Measurements from ENCODE around the gene MAMDC4. TPM values are rescaled to one million over a fixed set of nuclear protein-coding genes. Genes with fewer than 3 reads are reported as not detected.
A peak's percentile ranks its signal among the peaks of the same experiment; 100 is the strongest.

The MAMDC4 gene
- total RNA-seq, 1 donor from 2014 or later: 3.2 TPM

DNA sequence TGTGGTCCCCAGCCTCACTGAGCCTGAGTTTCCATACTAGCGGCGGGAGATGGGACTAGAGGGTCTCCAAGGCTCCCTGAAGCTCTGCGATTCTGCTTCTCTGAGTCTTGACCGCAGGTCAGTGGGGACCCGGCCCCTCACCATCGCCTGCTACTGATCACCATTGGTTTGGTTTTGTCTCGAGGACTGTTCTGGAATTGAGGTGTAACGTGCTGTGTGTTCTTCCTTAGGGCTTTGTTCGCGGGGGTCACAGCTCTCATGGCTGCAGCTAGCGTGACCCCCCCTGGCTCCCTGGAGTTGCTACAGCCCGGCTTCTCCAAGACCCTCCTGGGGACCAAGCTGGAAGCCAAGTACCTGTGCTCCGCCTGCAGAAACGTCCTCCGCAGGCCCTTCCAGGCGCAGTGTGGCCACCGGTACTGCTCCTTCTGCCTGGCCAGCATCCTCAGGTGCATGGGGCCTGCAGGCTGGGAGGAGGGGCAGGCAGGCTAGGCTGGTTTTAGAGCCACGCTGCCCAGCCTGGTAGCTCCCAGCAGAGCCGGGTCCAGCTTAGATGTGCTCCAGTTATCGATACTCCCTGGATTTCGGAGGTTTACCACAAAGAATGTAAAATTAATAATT is 46.4 kb downstream of the MAMDC4 start:
- intact Hi-C loops (cut with DNase I): no loop called here
- Histone ChIP-seq H3K4me1 (peaks cover 33% of the 10 kb centered on the region), H3K27ac (no peak overlapping the region), H3K4me3 (no peak overlapping the region), H3K27me3 (no peaks in the 10 kb centered on the region), H3K36me3 (peaks cover 0 to 19% of the 10 kb centered on the region in 2 donors), H3K9me3 (no peaks in the 10 kb centered on the region)
- DNase-seq (ENCODE audit: extremely low spot score in 2 of 2): no peak
- TF ChIP-seq POLR2AphosphoS5 (IDR thresholded peaks at IDR 0.05; ENCODE audit: insufficient read depth in 1 of 2, low read depth in 1 of 2): no peak
- no peak for TF ChIP-seq POLR2A (IDR thresholded peaks at IDR 0.05)
- TF ChIP-seq, protein P1, sequence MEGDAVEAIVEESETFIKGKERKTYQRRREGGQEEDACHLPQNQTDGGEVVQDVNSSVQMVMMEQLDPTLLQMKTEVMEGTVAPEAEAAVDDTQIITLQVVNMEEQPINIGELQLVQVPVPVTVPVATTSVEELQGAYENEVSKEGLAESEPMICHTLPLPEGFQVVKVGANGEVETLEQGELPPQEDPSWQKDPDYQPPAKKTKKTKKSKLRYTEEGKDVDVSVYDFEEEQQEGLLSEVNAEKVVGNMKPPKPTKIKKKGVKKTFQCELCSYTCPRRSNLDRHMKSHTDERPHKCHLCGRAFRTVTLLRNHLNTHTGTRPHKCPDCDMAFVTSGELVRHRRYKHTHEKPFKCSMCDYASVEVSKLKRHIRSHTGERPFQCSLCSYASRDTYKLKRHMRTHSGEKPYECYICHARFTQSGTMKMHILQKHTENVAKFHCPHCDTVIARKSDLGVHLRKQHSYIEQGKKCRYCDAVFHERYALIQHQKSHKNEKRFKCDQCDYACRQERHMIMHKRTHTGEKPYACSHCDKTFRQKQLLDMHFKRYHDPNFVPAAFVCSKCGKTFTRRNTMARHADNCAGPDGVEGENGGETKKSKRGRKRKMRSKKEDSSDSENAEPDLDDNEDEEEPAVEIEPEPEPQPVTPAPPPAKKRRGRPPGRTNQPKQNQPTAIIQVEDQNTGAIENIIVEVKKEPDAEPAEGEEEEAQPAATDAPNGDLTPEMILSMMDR (IDR thresholded peaks at IDR 0.05): no peak

DNA sequence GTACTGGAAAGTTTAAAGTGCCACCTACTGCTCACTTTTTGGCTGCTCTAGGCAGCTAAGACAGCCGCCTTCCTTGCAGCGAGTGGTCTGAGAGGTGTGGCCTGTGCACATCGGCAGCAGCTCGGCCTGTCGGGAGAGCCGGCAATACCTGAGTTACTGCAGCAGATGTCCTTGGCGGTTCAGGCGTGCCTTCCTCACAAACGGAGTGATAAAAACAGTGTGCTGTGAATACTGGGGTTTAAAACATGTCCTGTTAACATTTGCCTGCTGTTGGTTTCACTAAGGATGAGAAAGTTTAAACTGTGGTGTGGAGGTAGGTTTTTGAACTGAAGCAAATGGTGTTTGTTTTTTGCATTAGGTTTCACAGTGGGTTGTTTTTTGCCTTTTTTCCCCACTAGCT is 47.0 kb downstream of the MAMDC4 start:
- Histone ChIP-seq H3K4me3 (no peak overlapping the region), H3K27me3 (no peaks in the 10 kb centered on the region), H3K27ac (no peak overlapping the region), H3K36me3 (peaks cover 0 to 19% of the 10 kb centered on the region in 2 donors), H3K9me3 (no peaks in the 10 kb centered on the region), H3K4me1 (peaks cover 37% of the 10 kb centered on the region)
- TF ChIP-seq POLR2A (IDR thresholded peaks at IDR 0.05) (no peak), POLR2AphosphoS5 (IDR thresholded peaks at IDR 0.05; ENCODE audit: insufficient read depth in 1 of 2, low read depth in 1 of 2) (no peak)
- TF ChIP-seq, protein P1 (IDR thresholded peaks at IDR 0.05): no peak
- no peak for DNase-seq (ENCODE audit: extremely low spot score in 2 of 2)
- intact Hi-C loops (cut with DNase I): no loop called here

DNA sequence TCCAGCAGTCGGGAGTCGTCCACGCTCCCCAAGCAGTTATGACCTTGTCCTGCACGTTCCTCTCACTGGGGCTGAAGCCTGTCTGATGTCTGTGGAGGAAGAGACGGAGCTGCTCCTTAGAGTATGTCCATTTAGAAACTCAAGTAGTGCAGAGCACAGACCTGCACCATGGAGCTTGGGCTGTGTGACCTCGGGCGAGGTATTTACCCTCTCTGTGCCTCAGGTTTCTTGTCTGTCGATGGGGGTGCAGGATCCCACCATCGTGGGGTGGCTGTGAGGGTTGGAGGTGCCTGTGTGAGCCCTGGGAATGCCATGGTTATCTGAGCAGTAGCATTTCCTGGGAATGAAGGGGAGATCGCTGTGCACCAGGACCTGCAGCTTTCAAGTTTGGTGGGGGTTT is 48.4 kb downstream of the MAMDC4 start:
- peaks cover 37% of the 10 kb centered on the region for H3K4me1 ChIP-seq
- no peak for DNase-seq (ENCODE audit: extremely low spot score in 2 of 2)
- H3K36me3 ChIP-seq: peaks cover 0 to 19% of the 10 kb centered on the region in 2 donors
- H3K4me3 ChIP-seq: no peak overlapping the region
- no peaks in the 10 kb centered on the region for H3K9me3 ChIP-seq
- peak overlapping the region; percentile 77 for H3K27ac ChIP-seq
- TF ChIP-seq POLR2AphosphoS5 (IDR thresholded peaks at IDR 0.05; ENCODE audit: insufficient read depth in 1 of 2, low read depth in 1 of 2) (no peak), POLR2A (IDR thresholded peaks at IDR 0.05) (no peak)
- TF ChIP-seq, protein P1 (IDR thresholded peaks at IDR 0.05): no peak
- no peaks in the 10 kb centered on the region for H3K27me3 ChIP-seq
- intact Hi-C loops (cut with DNase I): no loop called here

DNA sequence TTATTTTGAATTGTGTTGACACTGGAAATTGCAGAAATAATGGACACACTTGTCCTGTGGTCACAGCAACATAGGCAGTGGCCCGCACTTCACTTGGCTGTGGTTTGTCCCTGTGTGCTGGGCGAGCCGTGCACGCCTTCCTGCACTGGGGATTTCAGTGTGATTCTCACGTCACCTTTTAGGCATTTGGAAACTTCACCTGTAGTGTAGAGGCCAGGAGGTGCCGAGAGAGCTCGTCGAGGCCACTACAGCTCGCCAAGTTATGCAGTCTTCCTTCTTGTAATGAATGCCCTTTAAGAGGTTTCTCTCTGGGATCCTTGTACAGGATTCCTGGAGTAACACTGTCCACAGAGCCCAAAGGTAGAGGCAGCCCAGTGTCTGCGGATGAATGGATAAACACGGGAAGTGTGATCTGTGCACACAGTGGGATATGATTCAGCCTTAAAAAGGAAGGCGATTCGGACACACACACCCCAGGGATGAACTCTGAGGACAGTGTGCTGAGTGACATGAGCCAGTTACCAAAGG is 48.9 kb downstream of the MAMDC4 start:
- peaks cover 0 to 19% of the 10 kb centered on the region in 2 donors for H3K36me3 ChIP-seq

More for the DNA sequence above, 48.9 kb downstream of the MAMDC4 start:
- no peaks in the 10 kb centered on the region for H3K9me3 ChIP-seq
- H3K27ac ChIP-seq: peak overlapping the region; percentile 77
- no peak for DNase-seq (ENCODE audit: extremely low spot score in 2 of 2)
- intact Hi-C loops (cut with DNase I): no loop called here
- no peaks in the 10 kb centered on the region for H3K27me3 ChIP-seq
- no peak overlapping the region for H3K4me3 ChIP-seq
- H3K4me1 ChIP-seq: peaks cover 37% of the 10 kb centered on the region
- TF ChIP-seq, protein P1 (IDR thresholded peaks at IDR 0.05): no peak
- TF ChIP-seq POLR2A (IDR thresholded peaks at IDR 0.05): no peak
- TF ChIP-seq POLR2AphosphoS5 (IDR thresholded peaks at IDR 0.05; ENCODE audit: insufficient read depth in 1 of 2, low read depth in 1 of 2): no peak
